IMR-90 (cell line): ENCODE results near the gene EEF1AKMT1. TPM values are rescaled to one million over a fixed set of nuclear protein-coding genes. Genes with fewer than 3 reads are reported as not detected.
A peak's percentile ranks its signal among the peaks of the same experiment; 100 is the strongest.

ENCODE experiments used
- ATAC-seq: fragments of 200-7000 bp; cut with Tn5 transposase; 2 replicates; pipeline ENCODE4 v1.9.1; 2020; ENCODE audit warnings: low read depth, mild to moderate bottlenecking, moderate library complexity
- BruUV-seq: library from RNA; stranded (reverse); fragments of 400-500 nt; replicated peaks from 2 replicates; lab custom pipeline; 2021; lab: Mats Ljungman, UMichigan
- CTCF ChIA-PET: fragments of 300-600 bp; formaldehyde crosslinking; extraction: SDS; loops from one replicate; lab custom pipeline; 2021; ENCODE audit warnings: antibody characterized with exemption; lab: Yijun Ruan, JAX
- POLR2A ChIA-PET: fragments of 300-600 bp; sonication (Branson Sonifier 250); formaldehyde crosslinking; loops from one replicate; lab custom pipeline; 2022; ENCODE audit warnings: antibody characterized with exemption; ENCODE audit not compliant: unreplicated experiment; lab: Charles Lee
- DNase-seq: peaks from one replicate; pipeline ENCODE4 v3.0.0; 2013
- H2AFZ ChIP-seq: replicated peaks from 2 replicates; pipeline ENCODE3; 2013; ENCODE audit warnings: low read length, mild to moderate bottlenecking; ENCODE audit not compliant: poor library complexity
- H2AK5ac ChIP-seq: 2 replicates; pipeline ENCODE4 v1.6.1; 2013; ENCODE audit warnings: low read depth, low read length, inconsistent platforms
- H2AK9ac ChIP-seq: replicated peaks from 2 replicates; pipeline ENCODE3; 2013; ENCODE audit warnings: mild to moderate bottlenecking, low read depth, low read length, moderate library complexity; ENCODE audit not compliant: poor library complexity
- H2BK120ac ChIP-seq: 2 replicates; pipeline ENCODE4 v1.6.1; 2013; ENCODE audit warnings: low read depth, low read length, inconsistent platforms
- H2BK15ac ChIP-seq: 3 replicates; pipeline ENCODE4 v1.6.1; 2013; ENCODE audit warnings: low read depth, low read length, inconsistent platforms
- H2BK20ac ChIP-seq: 2 replicates; pipeline ENCODE4 v1.6.1; 2013; ENCODE audit warnings: low read depth, mild to moderate bottlenecking, inconsistent platforms, low read length, moderate library complexity
- H2BK5ac ChIP-seq: 2 replicates; pipeline ENCODE4 v1.6.1; 2013; ENCODE audit warnings: mild to moderate bottlenecking, low read depth, low read length, inconsistent platforms; ENCODE audit not compliant: poor library complexity, severe bottlenecking
- H3K14ac ChIP-seq: replicated peaks from 2 replicates; pipeline ENCODE4 v1.6.1; 2013; ENCODE audit warnings: low read depth, low read length, inconsistent platforms
- H3K18ac ChIP-seq: 2 replicates; pipeline ENCODE4 v1.6.1; 2013; ENCODE audit warnings: low read depth, low read length, control low read depth
- H3K23ac ChIP-seq: 2 replicates; pipeline ENCODE4 v1.6.1; 2013; ENCODE audit warnings: low read depth, low read length, inconsistent platforms
- H3K27ac ChIP-seq: 2 replicates; pipeline ENCODE4 v1.5.1; 2013; ENCODE audit warnings: mild to moderate bottlenecking, control low read depth, low read length; ENCODE audit not compliant: insufficient read depth
- H3K27me3 ChIP-seq: 2 replicates; pipeline ENCODE4 v1.6.1; 2013; ENCODE audit warnings: low read length; ENCODE audit not compliant: control insufficient read depth, insufficient read depth
- H3K36me3 ChIP-seq: 2 replicates; pipeline ENCODE4 v1.6.1; 2013; ENCODE audit warnings: low read length, mixed read lengths; ENCODE audit not compliant: control insufficient read depth, insufficient read depth
- H3K4ac ChIP-seq: 2 replicates; pipeline ENCODE4 v1.6.1; 2013; ENCODE audit warnings: low read depth, low read length, inconsistent platforms
- H3K4me1 ChIP-seq: 2 replicates; pipeline ENCODE4 v1.6.1; 2013; ENCODE audit warnings: low read length, mixed read lengths; ENCODE audit not compliant: control insufficient read depth, insufficient read depth
- H3K4me2 ChIP-seq: 2 replicates; pipeline ENCODE4 v1.6.1; 2013; ENCODE audit warnings: low read depth, mild to moderate bottlenecking, control low read depth, low read length, moderate library complexity
- H3K4me3 ChIP-seq: 2 replicates; pipeline ENCODE4 v1.5.1; 2013; ENCODE audit warnings: low read depth, mild to moderate bottlenecking, control low read depth, low read length, moderate library complexity; ENCODE audit not compliant: insufficient read depth
- H3K56ac ChIP-seq: 2 replicates; pipeline ENCODE4 v1.6.1; 2013; ENCODE audit warnings: low read length, inconsistent platforms; ENCODE audit not compliant: insufficient read depth; ENCODE audit errors: extremely low read depth
- H3K79me1 ChIP-seq, 2 experiments: 2 replicates each; pipeline ENCODE4 v1.6.1; 2013; ENCODE audit warnings: low read length in 2 of 2, inconsistent platforms in 1 of 2, low read depth in 1 of 2
- H3K9ac ChIP-seq: 2 replicates; pipeline ENCODE4 v1.6.1; 2013; ENCODE audit warnings: low read depth, low read length, control low read depth
- H3K9me1 ChIP-seq: 2 replicates; pipeline ENCODE4 v1.6.1; 2013; ENCODE audit warnings: low read length, inconsistent platforms; ENCODE audit not compliant: insufficient read depth
- H3K9me3 ChIP-seq: 2 replicates; pipeline ENCODE4 v1.6.1; 2013; ENCODE audit warnings: low read length; ENCODE audit not compliant: control insufficient read depth, insufficient read depth
- H4K20me1 ChIP-seq: 2 replicates; pipeline ENCODE4 v1.6.1; 2013; ENCODE audit warnings: low read length, inconsistent platforms; ENCODE audit not compliant: insufficient read depth
- H4K5ac ChIP-seq: 2 replicates; pipeline ENCODE4 v1.6.1; 2013; ENCODE audit warnings: mild to moderate bottlenecking, low read depth, low read length, control low read depth
- H4K8ac ChIP-seq, 2 experiments: 2 replicates each; pipeline ENCODE4 v1.6.1; 2013; ENCODE audit warnings: low read depth in 2 of 2, low read length in 2 of 2, control low read depth in 1 of 2, inconsistent platforms in 1 of 2
- H4K91ac ChIP-seq: 2 replicates; pipeline ENCODE4 v1.6.1; 2013; ENCODE audit warnings: low read depth, low read length, inconsistent platforms; ENCODE audit not compliant: insufficient read depth
- BHLHE40 ChIP-seq: fragments of 150-350 bp; IDR thresholded peaks from 2 replicates; pipeline ENCODE4 v1.6.1; 2016; ENCODE audit warnings: mild to moderate bottlenecking, low read depth, low read length
- CEBPB ChIP-seq: IDR thresholded peaks from 2 replicates; pipeline ENCODE4 v1.6.1; 2012; ENCODE audit warnings: low read depth, low read length, improper control_type of control experiment
- FOS ChIP-seq: fragments of 150-350 bp; IDR thresholded peaks from 2 replicates; pipeline ENCODE4 v1.6.1; 2016; ENCODE audit warnings: low read depth, low read length
- MAFK ChIP-seq: IDR thresholded peaks from 2 replicates; pipeline ENCODE4 v1.6.1; 2012; ENCODE audit warnings: low read depth, low read length, improper control_type of control experiment
- MXI1 ChIP-seq: IDR thresholded peaks from 2 replicates; pipeline ENCODE4 v1.6.1; 2012; ENCODE audit warnings: low read depth, mild to moderate bottlenecking, low read length, moderate library complexity, borderline replicate concordance
- NFE2L2 ChIP-seq: fragments of 150-350 bp; IDR thresholded peaks from 2 replicates; pipeline ENCODE4 v1.6.1; 2016; ENCODE audit warnings: low read depth, mild to moderate bottlenecking, low read length
- RFX5 ChIP-seq: IDR thresholded peaks from 2 replicates; pipeline ENCODE4 v1.8.0; 2012; ENCODE audit warnings: low read depth, mild to moderate bottlenecking, low read length, moderate library complexity
- USF2 ChIP-seq: fragments of 150-350 bp; IDR thresholded peaks from 2 replicates; pipeline ENCODE4 v1.6.1; 2017; ENCODE audit warnings: mild to moderate bottlenecking, antibody characterized with exemption, low read length, low read depth
- WGBS, 2 experiments: methylation state at CpG; one replicate each; pipeline versions ENCODE4 v1.1.5 to v1.1.7; 2013; ENCODE audit warnings: missing lambda C conversion rate in 2 of 2; ENCODE audit not compliant: insufficient read length in 1 of 2; ENCODE audit errors: extremely low coverage in 2 of 2; 5-methylcytosine and 5-hydroxymethylcytosine counted together
- dilution Hi-C: fragments of 300-500 bp; cut with HindIII; formaldehyde crosslinking; loops from one replicate; pipeline ENCODE4 v1.14.3; 2018; ENCODE audit warnings: low sequenced_read_pairs; ENCODE audit not compliant: unreplicated experiment
- in situ Hi-C: fragments of 300-500 bp; cut with MboI; formaldehyde crosslinking; loops from 3 replicates; pipeline ENCODE4 v1.14.3; 2019; ENCODE audit warnings: low sequenced_read_pairs, inconsistent platforms, mixed read lengths
- intact Hi-C: fragments of 100-400 bp; cut with micrococcal nuclease; formaldehyde crosslinking; loops from 2 replicates; pipeline ENCODE4 v1.10.0; 2022
- polyA plus RNA-seq, 3 experiments: library from polyadenylated mRNA; depleted of rRNA; stranded (reverse); fragments of >200 nt; gene quantifications; 2 replicates each; pipeline ENCODE4 v1.2.3, GENCODE V29; 2012; ENCODE audit warnings: low replicate concordance in 1 of 3
- total RNA-seq: library from RNA; depleted of rRNA; stranded (reverse); fragments of >200 nt; gene quantifications from 2 replicates; pipeline ENCODE4 v1.2.3, GENCODE V29; 2012

The EEF1AKMT1 gene
- total and polyA plus RNA-seq, 2 of the 4 experiments (the other 2 are of a cell fraction) = 10.0 to 10.6 TPM

GRCh38 chr13:20814224-20814910 lies 40.6 kb upstream of the EEF1AKMT1 start:
- WGBS, 2 experiments = no CpG with 5 or more reads among the region's 5 CpGs
- H4K8ac ChIP-seq = peak overlapping the region in 1 of 2 experiments; percentile 20; a peak in 1 of 4 replicates
- in situ Hi-C loops (no loop called here), intact Hi-C loops (loop anchor here (2.0 kb wide), 1 partner anchor 42 kb away; the partner anchor contains the start of gene EEF1AKMT1), dilution Hi-C loops (no loop called here)
- no peak overlapping the region; the same call in 1 of the 2 replicates for H3K56ac ChIP-seq
- H4K91ac ChIP-seq = no peak overlapping the region
- H3K4me1 ChIP-seq = peaks cover 7% of the 10 kb centered on the region
- no peak overlapping the region for H3K18ac ChIP-seq
- ATAC-seq (peak; percentile 77), DNase-seq (peak; percentile 96)
- H3K9me3 ChIP-seq = no peaks in the 10 kb centered on the region
- H2AFZ ChIP-seq = no peak overlapping the region
- H3K4me2 ChIP-seq = peak overlapping the region; percentile 71
- H2AK9ac ChIP-seq = no peak overlapping the region
- ChIA-PET CTCF (interaction anchor here (0.6 to 3.1 kb wide), 2 partner anchors 14 to 321 kb away, joined by 3 to 14 read pairs; no protein-coding TSS in a partner anchor), POLR2A (interaction anchor here (0.6 kb wide), 1 partner anchor 49 kb away, joined by 3 read pairs; no protein-coding TSS in a partner anchor)
- no peak overlapping the region for H3K4me3 ChIP-seq
- no peak overlapping the region for H3K9ac ChIP-seq
- no peaks in the 10 kb centered on the region for H3K27me3 ChIP-seq
- peaks cover 5 to 27% of the 10 kb centered on the region in 2 experiments; a peak in 2 of 4 replicates for H3K79me1 ChIP-seq
- H4K20me1 ChIP-seq = peaks cover 4% of the 10 kb centered on the region; the same call in 1 of the 2 replicates
- H4K5ac ChIP-seq = no peak overlapping the region
- H3K9me1 ChIP-seq = peaks cover 4% of the 10 kb centered on the region
- H2BK20ac ChIP-seq = no peak overlapping the region
- no peak overlapping the region; the same call in 2 of the 3 replicates for H2BK15ac ChIP-seq
- peak overlapping the region; percentile 74 for H2BK5ac ChIP-seq
- H3K14ac ChIP-seq = no peak overlapping the region
- peak overlapping the region; percentile 25; the same call in 1 of the 2 replicates for H3K27ac ChIP-seq
- peak overlapping the region; percentile 37; the same call in 1 of the 2 replicates for H3K23ac ChIP-seq
- peak overlapping the region; percentile 37; the same call in 1 of the 2 replicates for H2BK120ac ChIP-seq
- no peak overlapping the region for H3K4ac ChIP-seq
- no TSS peak for BruUV-seq
- no peak overlapping the region for H2AK5ac ChIP-seq
- no peaks in the 10 kb centered on the region for H3K36me3 ChIP-seq
- TF ChIP-seq NFE2L2 (peak; percentile 51; the same call in 1 of the 2 replicates), RFX5 (no peak), FOS (peak; percentile 70), CEBPB (peak; percentile 64), USF2 (peak; percentile 91), MXI1 (peak; percentile 69; the same call in 1 of the 2 replicates), MAFK (no peak), BHLHE40 (peak; percentile 100)
